SU-DHL-6 (cell line): Measurements from ENCODE around the gene BAIAP3.

Source experiments
- H2AFZ ChIP-seq: fragments of 200-600 bp; sonication (generic); 2 replicates; pipeline ENCODE4 v1.6.1; 2014; ENCODE audit warnings: low read depth, mild to moderate bottlenecking, moderate library complexity, mixed read lengths, antibody characterized with exemption, low read length; ENCODE audit not compliant: severe bottlenecking
- H3F3A ChIP-seq: fragments of 200-600 bp; shearing (Covaris generic); 2 replicates; pipeline ENCODE4 v1.6.0; 2016; ENCODE audit warnings: antibody characterized with exemption, mild to moderate bottlenecking; ENCODE audit not compliant: insufficient read depth
- H3K27ac ChIP-seq: fragments of 200-600 bp; sonication (generic); 2 replicates; pipeline ENCODE4 v1.5.1; 2016; ENCODE audit warnings: low read depth, mild to moderate bottlenecking, low read length, moderate library complexity, mixed read lengths
- H3K27me3 ChIP-seq: fragments of 200-600 bp; sonication (generic), shearing (Covaris generic); 2 replicates; pipeline ENCODE4 v1.6.0; 2014; ENCODE audit warnings: mild to moderate bottlenecking, low read length
- H3K36me3 ChIP-seq: fragments of 200-600 bp; sonication (generic); 2 replicates; pipeline ENCODE4 v1.6.1; 2014; ENCODE audit warnings: mild to moderate bottlenecking, low read length, mixed read lengths
- H3K4me2 ChIP-seq: fragments of 300-600, 200-600 bp; shearing (Covaris generic), sonication (generic); 2 replicates; pipeline ENCODE4 v1.6.0; 2014; ENCODE audit warnings: low read length, low read depth, mild to moderate bottlenecking; ENCODE audit not compliant: poor library complexity, severe bottlenecking
- H3K4me3 ChIP-seq: fragments of 200-600 bp; sonication (generic); 2 replicates; pipeline ENCODE4 v1.5.1; 2014; ENCODE audit warnings: antibody characterized with exemption, low read length, mild to moderate bottlenecking, mixed read lengths; ENCODE audit not compliant: insufficient read depth, poor library complexity, severe bottlenecking
- H3K79me2 ChIP-seq: fragments of 200-600 bp; sonication (generic); 2 replicates; pipeline ENCODE4 v1.6.1; 2014; ENCODE audit warnings: mild to moderate bottlenecking, low read length, moderate library complexity; ENCODE audit not compliant: insufficient read depth
- H3K9ac ChIP-seq: fragments of 200-600 bp; sonication (generic); 2 replicates; pipeline ENCODE4 v1.7.0; 2014; ENCODE audit warnings: mild to moderate bottlenecking, low read length
- H3K9me2 ChIP-seq: fragments of 200-600 bp; sonication (generic); replicated peaks from 2 replicates; pipeline ENCODE4 v1.6.1; 2014; ENCODE audit warnings: low read length; ENCODE audit not compliant: insufficient read depth
- H3K9me3 ChIP-seq: fragments of 200-600 bp; sonication (generic); 2 replicates; pipeline ENCODE4 v1.6.1; 2014; ENCODE audit warnings: low read length, mixed read lengths; ENCODE audit not compliant: insufficient read depth
- H4K20me1 ChIP-seq: fragments of 200-600 bp; sonication (generic); 2 replicates; pipeline ENCODE4 v1.6.1; 2014; ENCODE audit warnings: low read depth, mild to moderate bottlenecking, antibody characterized with exemption, low read length, moderate library complexity, mixed read lengths
- EZH2phosphoT487 ChIP-seq: fragments of 200-600 bp; sonication (generic), shearing (Covaris generic); conservative IDR thresholded peaks from 2 replicates; pipeline ENCODE4 v1.6.1; 2018; ENCODE audit warnings: mild to moderate bottlenecking, antibody characterized with exemption, low read length, moderate library complexity, mixed read lengths
- TF ChIP-seq, protein P1 (sequence below): fragments of 200-600 bp; sonication (generic); IDR thresholded peaks from one replicate; pipeline ENCODE4 v1.5.1; 2017; ENCODE audit warnings: antibody characterized with exemption, mild to moderate bottlenecking, low read length, moderate library complexity; ENCODE audit not compliant: insufficient read depth, poor library complexity, severe bottlenecking

Gene BAIAP3

DNA sequence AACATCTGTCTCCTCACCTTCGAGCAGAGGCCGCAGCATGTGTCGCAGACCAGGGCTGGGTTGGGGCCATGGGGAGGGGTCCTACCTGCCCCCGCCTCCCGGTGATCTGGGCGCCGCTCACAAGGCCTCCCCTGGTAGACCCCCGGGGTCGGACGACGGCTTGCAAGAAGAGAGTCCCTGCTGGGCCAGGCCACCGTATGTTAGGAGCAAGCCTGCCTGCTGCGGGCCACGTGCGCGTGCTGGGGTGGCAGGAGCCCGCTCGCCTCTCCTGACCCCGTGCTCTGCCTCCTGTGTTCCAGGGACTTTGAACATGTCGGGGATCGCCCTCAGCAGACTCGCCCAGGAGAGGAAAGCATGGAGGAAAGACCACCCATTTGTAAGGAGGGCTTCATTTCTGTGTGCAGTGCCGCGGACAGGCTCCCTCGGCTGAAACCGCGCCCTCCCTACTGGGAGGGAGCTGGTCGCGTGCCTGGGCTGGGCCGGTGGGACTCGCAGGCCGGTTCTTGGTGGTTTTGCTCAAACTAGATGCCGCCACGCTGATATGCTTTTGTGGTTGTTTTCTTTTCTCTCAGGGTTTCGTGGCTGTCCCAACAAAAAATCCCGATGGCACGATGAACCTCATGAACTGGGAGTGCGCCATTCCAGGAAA, 19.6 kb upstream of the BAIAP3 start:
- Histone ChIP-seq H3K27me3 (no peaks in the 10 kb centered on the region), H3K36me3 (peaks cover 4% of the 10 kb centered on the region; the same call in 1 of the 2 replicates), H3F3A (peaks cover 4% of the 10 kb centered on the region), H3K79me2 (peaks cover 72% of the 10 kb centered on the region), H3K9me3 (no peaks in the 10 kb centered on the region), H3K9me2 (no peaks in the 10 kb centered on the region), H3K27ac (no peak overlapping the region), H3K4me2 (no peak overlapping the region), H2AFZ (no peak overlapping the region), H3K9ac (no peak overlapping the region), H3K4me3 (no peak overlapping the region), H4K20me1 (peaks cover 21% of the 10 kb centered on the region)
- TF ChIP-seq, protein P1, sequence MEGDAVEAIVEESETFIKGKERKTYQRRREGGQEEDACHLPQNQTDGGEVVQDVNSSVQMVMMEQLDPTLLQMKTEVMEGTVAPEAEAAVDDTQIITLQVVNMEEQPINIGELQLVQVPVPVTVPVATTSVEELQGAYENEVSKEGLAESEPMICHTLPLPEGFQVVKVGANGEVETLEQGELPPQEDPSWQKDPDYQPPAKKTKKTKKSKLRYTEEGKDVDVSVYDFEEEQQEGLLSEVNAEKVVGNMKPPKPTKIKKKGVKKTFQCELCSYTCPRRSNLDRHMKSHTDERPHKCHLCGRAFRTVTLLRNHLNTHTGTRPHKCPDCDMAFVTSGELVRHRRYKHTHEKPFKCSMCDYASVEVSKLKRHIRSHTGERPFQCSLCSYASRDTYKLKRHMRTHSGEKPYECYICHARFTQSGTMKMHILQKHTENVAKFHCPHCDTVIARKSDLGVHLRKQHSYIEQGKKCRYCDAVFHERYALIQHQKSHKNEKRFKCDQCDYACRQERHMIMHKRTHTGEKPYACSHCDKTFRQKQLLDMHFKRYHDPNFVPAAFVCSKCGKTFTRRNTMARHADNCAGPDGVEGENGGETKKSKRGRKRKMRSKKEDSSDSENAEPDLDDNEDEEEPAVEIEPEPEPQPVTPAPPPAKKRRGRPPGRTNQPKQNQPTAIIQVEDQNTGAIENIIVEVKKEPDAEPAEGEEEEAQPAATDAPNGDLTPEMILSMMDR: no peak
- TF ChIP-seq EZH2phosphoT487: no peak

DNA sequence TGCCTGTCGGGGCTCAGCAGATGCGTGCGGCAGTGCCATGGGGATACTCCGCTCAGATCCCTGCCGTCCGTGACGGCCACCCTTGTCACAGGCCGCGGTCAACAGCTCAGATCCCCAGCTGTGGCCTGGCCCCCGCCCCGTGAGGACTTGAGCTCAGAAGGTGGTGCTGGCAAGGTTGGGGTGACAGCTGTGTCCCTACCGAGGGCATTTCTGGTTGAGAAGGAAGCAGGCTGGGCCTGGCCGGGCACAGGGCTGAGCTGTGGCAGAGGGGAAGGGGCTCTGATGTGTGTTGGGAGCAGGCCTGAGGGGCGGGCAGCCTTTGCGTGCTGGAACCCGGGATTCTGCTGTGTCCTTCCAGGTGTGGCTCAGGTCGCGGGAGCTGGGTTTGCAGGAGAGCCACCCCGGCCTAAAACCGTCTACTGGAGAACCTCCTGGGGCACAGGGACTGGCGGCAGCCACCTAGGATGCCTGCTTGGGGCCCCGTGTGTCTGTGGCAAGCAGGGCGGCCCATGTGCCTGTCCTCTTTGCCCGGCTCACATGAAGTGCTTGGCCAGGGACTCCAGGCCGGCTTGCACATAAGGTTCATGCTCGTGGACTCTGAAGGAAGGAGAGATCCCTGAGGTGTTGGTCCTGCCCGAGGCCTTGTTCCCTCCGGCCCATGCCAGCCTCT, 18.9 kb upstream of the BAIAP3 start:
- Histone ChIP-seq H3K27ac (no peak overlapping the region), H3K27me3 (no peaks in the 10 kb centered on the region), H3K9me2 (no peaks in the 10 kb centered on the region), H3K36me3 (peaks cover 4% of the 10 kb centered on the region; the same call in 1 of the 2 replicates), H3K9ac (no peak overlapping the region), H3K4me3 (no peak overlapping the region), H3K79me2 (peaks cover 72% of the 10 kb centered on the region), H4K20me1 (peaks cover 21% of the 10 kb centered on the region), H3K9me3 (no peaks in the 10 kb centered on the region), H3F3A (no peaks in the 10 kb centered on the region), H3K4me2 (no peak overlapping the region), H2AFZ (no peak overlapping the region)
- TF ChIP-seq, protein P1: no peak
- TF ChIP-seq EZH2phosphoT487: no peak

DNA sequence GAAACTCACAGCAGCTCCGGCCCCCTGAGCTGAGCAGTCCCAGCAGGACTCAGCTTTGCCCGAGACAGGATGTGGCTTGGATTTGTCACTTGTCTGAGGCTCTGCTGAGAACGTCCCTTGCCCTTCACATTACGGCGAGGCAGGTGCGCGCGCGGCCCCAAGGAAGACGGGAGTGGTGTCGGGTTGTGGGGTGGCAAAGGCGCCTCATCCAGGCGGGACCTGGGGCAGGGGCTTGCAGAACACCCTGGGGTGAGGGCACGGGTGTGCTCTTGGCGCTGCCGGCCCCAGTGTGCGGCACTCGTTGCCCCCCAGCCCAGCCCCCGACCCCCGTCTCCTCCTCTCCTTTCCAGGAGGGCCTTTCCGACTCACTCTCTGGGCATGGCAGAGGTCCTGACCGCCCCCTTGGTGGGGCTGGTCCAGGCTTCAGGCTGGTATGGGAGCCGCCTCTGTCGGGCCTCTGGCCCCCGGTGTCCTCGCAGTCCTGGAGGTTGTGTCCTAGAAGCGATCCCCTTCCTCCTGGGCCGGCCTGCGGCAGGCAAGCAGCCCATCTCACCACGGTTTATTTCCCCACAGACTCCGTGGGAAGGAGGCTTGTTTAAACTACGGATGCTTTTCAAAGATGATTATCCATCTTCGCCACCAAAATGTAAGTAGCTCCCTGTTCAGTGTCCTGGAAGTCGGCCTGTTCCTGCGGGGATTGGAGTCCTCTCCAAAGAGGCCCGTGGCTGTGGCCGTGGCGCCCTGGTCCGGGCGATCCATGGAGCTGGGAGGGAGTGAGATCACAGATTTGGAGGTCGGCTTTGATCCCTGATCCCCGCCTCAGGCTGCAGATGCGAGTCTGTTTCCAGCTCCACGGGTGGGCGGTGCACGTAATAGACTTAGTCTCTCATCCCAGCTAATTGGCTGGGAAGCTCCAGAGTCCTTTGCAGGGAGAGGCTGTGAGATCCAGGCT, 18.1 kb upstream of the BAIAP3 start:
- TF ChIP-seq, protein P1: no peak
- no peak for TF ChIP-seq EZH2phosphoT487
- Histone ChIP-seq H3K9ac (no peak overlapping the region), H3K4me3 (no peak overlapping the region), H2AFZ (no peak overlapping the region), H3K4me2 (no peak overlapping the region), H3K27me3 (no peaks in the 10 kb centered on the region), H3F3A (no peaks in the 10 kb centered on the region), H4K20me1 (peaks cover 18% of the 10 kb centered on the region), H3K27ac (no peak overlapping the region), H3K79me2 (peaks cover 67% of the 10 kb centered on the region), H3K9me2 (no peaks in the 10 kb centered on the region), H3K36me3 (peaks cover 4% of the 10 kb centered on the region; the same call in 1 of the 2 replicates), H3K9me3 (no peaks in the 10 kb centered on the region)
